SHP77 (cell line): ENCODE data around the gene ERN1.

ENCODE experiments used
- DNase-seq, 2 experiments: peaks; one replicate each; lab custom pipeline; 2025; lab: John Stamatoyannopoulos, UW

The ERN1 gene

GRCh38 chr17:64157669-64158180 is 27.8 kb upstream of the ERN1 start:
- DNase-seq, result no peak

GRCh38 chr17:64156670-64157069 is 26.7 kb upstream of the ERN1 start:
- no peak for DNase-seq

- no peak for DNase-seq
Measured at GRCh38 chr17:64155751-64156544, 26.0 kb upstream of the ERN1 start.

GRCh38 chr17:64155129-64155528 is 25.2 kb upstream of the ERN1 start:
- DNase-seq, result no peak

GRCh38 chr17:64154717-64155116 is 24.8 kb upstream of the ERN1 start:
- DNase-seq, result no peak

GRCh38 chr17:64154313-64154695 is 24.4 kb upstream of the ERN1 start:
- DNase-seq, result no peak

- no peak for DNase-seq
Measured at GRCh38 chr17:64153565-64154312, 23.8 kb upstream of the ERN1 start.

GRCh38 chr17:64152428-64153125 is 22.6 kb upstream of the ERN1 start:
- no peak for DNase-seq

GRCh38 chr17:64151016-64151368 is 21.0 kb upstream of the ERN1 start:
- DNase-seq, result no peak

GRCh38 chr17:64150237-64151015 is 20.5 kb upstream of the ERN1 start:
- DNase-seq, result no peak

- no peak for DNase-seq
Measured at GRCh38 chr17:64149196-64149595, 19.3 kb upstream of the ERN1 start.

- no peak for DNase-seq
Measured at GRCh38 chr17:64148699-64149098, 18.8 kb upstream of the ERN1 start.

- DNase-seq, result no peak
Measured at GRCh38 chr17:64148017-64148631, 18.2 kb upstream of the ERN1 start.

- DNase-seq, result no peak
Measured at GRCh38 chr17:64147110-64148016, 17.4 kb upstream of the ERN1 start.

GRCh38 chr17:64146418-64147109 is 16.6 kb upstream of the ERN1 start:
- DNase-seq, result peak in 1 of 2 experiments; percentile 10

GRCh38 chr17:64145751-64146417 is 15.9 kb upstream of the ERN1 start:
- DNase-seq, result peak; percentile 97 to 98

- DNase-seq, result no peak
Measured at GRCh38 chr17:64145375-64145750, 15.4 kb upstream of the ERN1 start.

GRCh38 chr17:64139542-64139941 is 9.6 kb upstream of the ERN1 start:
- no peak for DNase-seq

- no peak for DNase-seq
Measured at GRCh38 chr17:64138441-64138840, 8.5 kb upstream of the ERN1 start.
